Fibroblast of mammary gland (primary cell): ENCODE results near the gene CGB7.
"Not testable (repeated sequence)": the region's sequence is repeated elsewhere in the genome, so short reads cannot be mapped to it uniquely, and the experiment has no call there.

Experiments used
- DNase-seq: peaks from one replicate; pipeline ENCODE4 v3.0.0-alpha.2; 2010; ENCODE audit warnings: low read depth
- H3K4me3 ChIP-seq: 2 replicates; pipeline ENCODE4 v1.5.1; 2011; ENCODE audit warnings: low read depth, mild to moderate bottlenecking, low read length, moderate library complexity; ENCODE audit not compliant: control insufficient read depth
- CTCF ChIP-seq: conservative IDR thresholded peaks from 2 replicates; pipeline ENCODE4 v1.5.1; 2011; ENCODE audit warnings: low read depth, low read length, inconsistent platforms; ENCODE audit not compliant: control insufficient read depth, insufficient read depth

CGB7 gene

GRCh38 chr19:49019242-49019932, 38.2 kb downstream of the CGB7 start:
- H3K4me3 ChIP-seq: peak overlapping the region; percentile 27
- peak; percentile 31 for DNase-seq
- TF ChIP-seq CTCF: no peak

- H3K4me3 ChIP-seq: peak overlapping the region; percentile 31
- not testable (repeated sequence) for DNase-seq
Observed at GRCh38 chr19:49018388-49019241, 38.9 kb downstream of the CGB7 start.

DNA sequence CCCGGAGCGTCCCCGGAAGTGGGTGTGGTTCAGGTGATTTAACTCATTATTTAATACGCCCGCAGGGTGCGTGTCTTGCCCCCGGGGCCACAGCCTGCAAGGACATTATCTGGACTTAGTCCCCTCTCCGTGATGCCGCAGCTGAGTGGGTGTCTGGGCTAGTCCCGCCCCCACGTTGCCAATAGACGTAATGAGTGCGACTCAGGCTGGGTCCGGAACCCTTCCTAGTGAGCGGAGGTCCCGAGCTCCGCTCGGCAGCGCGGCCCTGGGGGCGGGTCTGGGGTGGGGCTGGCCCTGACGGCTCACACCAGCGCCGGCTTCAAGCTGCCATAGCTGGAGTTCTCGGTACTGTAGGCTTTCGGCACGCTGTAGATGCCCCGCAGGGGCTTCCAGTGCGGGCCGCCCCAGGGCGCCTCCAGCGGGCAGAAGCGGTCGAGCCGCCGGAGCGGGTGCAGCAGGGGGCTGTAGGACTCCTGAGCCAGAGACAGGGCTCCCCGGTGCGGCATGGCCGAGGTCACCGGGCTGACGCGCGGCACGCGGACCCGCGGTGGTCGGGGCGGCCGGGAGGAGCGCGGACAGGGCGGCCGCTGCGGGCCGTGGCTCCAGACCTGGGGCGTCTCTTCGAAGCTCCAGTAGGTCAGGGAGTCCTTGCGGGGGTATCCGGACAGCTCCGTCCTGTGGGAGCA, 39.7 kb downstream of the CGB7 start:
- peak; percentile 48 for DNase-seq
- TF ChIP-seq CTCF: peak; percentile 44
- H3K4me3 ChIP-seq: peak overlapping the region; percentile 27

DNA sequence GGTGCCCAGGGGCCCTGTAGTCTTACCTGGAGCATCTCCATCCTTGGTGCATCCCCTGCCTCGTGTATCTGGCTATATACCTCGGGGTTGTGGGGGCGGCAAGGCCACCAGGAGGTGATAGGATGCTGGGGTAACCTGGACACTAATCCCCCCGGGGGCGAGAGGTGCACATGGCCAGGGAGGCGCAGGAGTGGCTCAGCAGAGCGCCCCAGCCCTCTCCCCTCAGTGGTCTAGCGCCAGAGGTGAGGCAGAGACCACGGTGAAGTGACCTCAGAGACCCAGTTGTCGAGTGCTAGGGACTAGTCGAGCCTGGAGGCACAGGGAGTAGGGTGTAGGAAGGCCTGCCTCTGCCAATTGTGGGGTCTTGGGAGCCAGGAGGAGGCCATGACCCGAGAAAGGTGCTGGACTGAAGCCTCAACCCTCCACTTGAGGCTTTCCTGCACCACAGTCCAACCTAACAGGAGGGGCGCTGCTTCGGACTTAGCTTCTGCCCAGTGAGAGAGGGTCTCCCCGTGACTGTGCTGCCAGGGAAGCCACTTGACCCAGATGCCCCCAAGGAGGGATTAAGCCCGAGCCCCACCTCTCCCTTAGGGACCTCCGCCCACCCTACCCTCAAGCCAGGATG, 40.4 kb downstream of the CGB7 start, which contains the start of gene LHB:
TSS of gene LHB (minus strand) at position 51 of the 625 bp plus-strand sequence. CDS start at position 41, 10 bp downstream.
- no peak for DNase-seq
- TF ChIP-seq CTCF: no peak
- peak within 1 kb of the TSS; percentile 27 for H3K4me3 ChIP-seq

DNA sequence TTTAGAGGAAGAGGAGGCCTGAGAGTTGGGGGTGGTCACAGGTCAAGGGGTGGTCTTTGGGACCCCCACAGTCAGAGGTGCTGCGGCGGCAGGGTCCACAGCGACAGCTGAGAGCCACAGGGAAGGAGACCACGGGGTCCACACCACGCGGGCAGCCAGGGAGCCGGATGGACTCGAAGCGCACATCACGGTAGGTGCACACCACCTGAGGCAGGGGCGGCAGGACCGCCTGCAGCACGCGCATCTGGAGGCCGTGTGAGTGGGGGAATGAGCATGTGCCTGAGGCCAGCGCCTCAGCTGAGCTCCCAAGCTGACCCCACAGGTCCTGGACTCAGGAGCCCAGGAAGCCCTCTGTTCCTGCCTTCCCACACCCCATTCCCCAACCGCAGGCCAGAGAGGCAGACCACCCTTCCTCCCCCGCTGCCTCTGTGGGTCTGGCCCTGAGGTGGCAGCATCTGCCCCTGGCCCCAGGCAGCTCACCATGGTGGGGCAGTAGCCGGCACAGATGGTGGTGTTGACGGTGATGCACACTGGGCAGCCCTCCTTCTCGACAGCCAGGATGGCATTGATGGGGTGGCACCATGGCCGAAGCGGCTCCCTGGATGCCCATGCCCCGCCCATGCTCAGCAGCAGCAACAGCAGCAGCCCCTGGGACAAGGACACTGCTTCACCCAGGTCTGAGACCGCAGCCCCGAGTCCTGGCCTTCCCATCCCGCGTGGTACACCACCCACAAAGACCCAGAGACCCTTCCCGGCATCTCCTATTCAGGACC, 41.3 kb downstream of the CGB7 start:
- DNase-seq: no peak
- no peak overlapping the region for H3K4me3 ChIP-seq
- no peak for TF ChIP-seq CTCF

GRCh38 chr19:49014870-49015255, 42.7 kb downstream of the CGB7 start:
- no peak for DNase-seq
- TF ChIP-seq CTCF: no peak
- no peak overlapping the region for H3K4me3 ChIP-seq
